Endothelial cell of umbilical vein (primary cell): Measurements from ENCODE around the gene OCIAD1. TPM values are rescaled to one million over a fixed set of nuclear protein-coding genes. Genes with fewer than 3 reads are reported as not detected.
"Not testable (repeated sequence)": the region's sequence is repeated elsewhere in the genome, so short reads cannot be mapped to it uniquely, and the experiment has no call there.

Experiments used
- BruUV-seq: library from RNA; stranded (reverse); fragments of 400-500 nt; replicated peaks from 2 replicates; lab custom pipeline; 2021; lab: Mats Ljungman, UMichigan
- CTCF ChIA-PET: fragments of 300-600, 350-600 bp; sonication (Branson Sonifier 250); formaldehyde crosslinking; loops from one replicate; lab custom pipeline; 2021; ENCODE audit warnings: antibody characterized with exemption, inconsistent platforms; lab: Charles Lee
- POLR2A ChIA-PET: fragments of 300-600, 350-600 bp; sonication (Branson Sonifier 250); formaldehyde crosslinking; loops from one replicate; lab custom pipeline; 2021; ENCODE audit warnings: antibody characterized with exemption, inconsistent platforms; lab: Charles Lee
- DNase-seq: peaks from one replicate; pipeline ENCODE4 v3.0.0-alpha.2; 2011; ENCODE audit warnings: low read depth, low spot score
- FAIRE-seq: peaks from 2 replicates; lab custom pipeline; 2011; peaks lifted over from hg19 to GRCh38; lab: Jason Lieb, UNC
- H2AFZ ChIP-seq: 2 replicates; pipeline ENCODE4 v1.6.0; 2012; ENCODE audit warnings: low read depth, low read length, control low read depth, inconsistent platforms
- H3K27ac ChIP-seq: 2 replicates; pipeline ENCODE4 v1.5.1; 2011; ENCODE audit warnings: low read depth, mild to moderate bottlenecking, control low read depth, low read length, moderate library complexity; ENCODE audit not compliant: insufficient read depth
- H3K27me3 ChIP-seq, 2 experiments: 2 replicates each; pipeline versions ENCODE4 v1.6.0 to v1.6.1; 2011; ENCODE audit warnings: low read length in 2 of 2, mixed read lengths in 1 of 2; ENCODE audit not compliant: control insufficient read depth in 2 of 2, insufficient read depth in 2 of 2
- H3K36me3 ChIP-seq, 2 experiments: 2 replicates in 1 of 2; 3 replicates in 1 of 2; pipeline ENCODE4 v1.5.1; 2011; ENCODE audit warnings: low read length in 2 of 2, mild to moderate bottlenecking in 1 of 2, moderate library complexity in 1 of 2; ENCODE audit not compliant: control insufficient read depth in 2 of 2, insufficient read depth in 2 of 2; ENCODE audit errors: extremely low read depth in 1 of 2
- H3K4me1 ChIP-seq: 3 replicates; pipeline ENCODE4 v1.5.1; 2011; ENCODE audit warnings: mild to moderate bottlenecking, low read length; ENCODE audit not compliant: control insufficient read depth, insufficient read depth; ENCODE audit errors: extremely low read depth
- H3K4me2 ChIP-seq: 2 replicates; pipeline ENCODE4 v1.6.1; 2011; ENCODE audit warnings: low read length, control low read depth, mixed read lengths; ENCODE audit not compliant: insufficient read depth
- H3K4me3 ChIP-seq, 3 experiments: fragments of 200-600 bp in 1 of 3; sonication (generic), shearing (Covaris generic) in 1 of 3; replicated peaks in 1 of 3; 2 replicates each; pipeline ENCODE4 v1.5.1; 2011 to 2016; ENCODE audit warnings: control low read depth in 3 of 3, low read length in 3 of 3, mild to moderate bottlenecking in 2 of 3, inconsistent platforms in 1 of 3, low read depth in 1 of 3, moderate library complexity in 1 of 3; ENCODE audit not compliant: insufficient read depth in 1 of 3
- H3K79me2 ChIP-seq: 2 replicates; pipeline ENCODE4 v1.6.0; 2012; ENCODE audit warnings: low read length, inconsistent platforms; ENCODE audit not compliant: control insufficient read depth, insufficient read depth
- H3K9ac ChIP-seq: replicated peaks from 2 replicates; pipeline ENCODE3; 2011; ENCODE audit warnings: low read length, control low read depth; ENCODE audit not compliant: insufficient read depth; ENCODE audit errors: extremely low read depth
- H3K9me1 ChIP-seq: replicated peaks from 3 replicates; pipeline ENCODE4 v1.6.0; 2011; ENCODE audit warnings: mild to moderate bottlenecking, low read length; ENCODE audit not compliant: control insufficient read depth, insufficient read depth; ENCODE audit errors: extremely low read depth
- H3K9me3 ChIP-seq: replicated peaks from 2 replicates; pipeline ENCODE4 v1.5.1; 2012; ENCODE audit warnings: low read length, inconsistent platforms; ENCODE audit not compliant: control insufficient read depth, insufficient read depth
- H4K20me1 ChIP-seq: replicated peaks from 2 replicates; pipeline ENCODE3; 2011; ENCODE audit warnings: mild to moderate bottlenecking, low read length; ENCODE audit not compliant: control insufficient read depth, insufficient read depth; ENCODE audit errors: extremely low read depth
- CTCF ChIP-seq, 2 donors: IDR thresholded peaks; 1 replicate in 1 of 2; 2 replicates in 1 of 2; pipeline ENCODE4 v1.5.1; 2011; ENCODE audit warnings: low read length in 2 of 2, mild to moderate bottlenecking in 2 of 2, moderate library complexity in 2 of 2, control low read depth in 1 of 2, inconsistent platforms in 1 of 2, low read depth in 1 of 2; ENCODE audit not compliant: insufficient read depth in 1 of 2; ENCODE audit errors: extremely low read depth in 1 of 2
- EZH2 ChIP-seq: IDR thresholded peaks from 2 replicates; pipeline ENCODE4 v1.6.1; 2012; ENCODE audit warnings: borderline replicate concordance, low read depth, mild to moderate bottlenecking, moderate library complexity, low read length, inconsistent platforms; ENCODE audit not compliant: severe bottlenecking
- FOS ChIP-seq: IDR thresholded peaks from 2 replicates; pipeline ENCODE4 v1.6.1; 2011; ENCODE audit warnings: mild to moderate bottlenecking, low read length, moderate library complexity, borderline replicate concordance; ENCODE audit not compliant: insufficient read depth
- GATA2 ChIP-seq: IDR thresholded peaks from 2 replicates; pipeline ENCODE4 v1.7.0; 2011; ENCODE audit warnings: low read depth, mild to moderate bottlenecking, moderate library complexity, mixed read lengths, low read length; ENCODE audit not compliant: insufficient read length, insufficient read depth
- JUN ChIP-seq: IDR thresholded peaks from 2 replicates; pipeline ENCODE4 v1.6.1; 2011; ENCODE audit warnings: borderline replicate concordance, low read depth; ENCODE audit not compliant: insufficient read length, insufficient read depth
- MAX ChIP-seq: IDR thresholded peaks from 2 replicates; pipeline ENCODE4 v1.6.1; 2011; ENCODE audit not compliant: insufficient read depth, insufficient read length
- MYC ChIP-seq: IDR thresholded peaks from one replicate; pipeline ENCODE4 v1.6.1; 2011; ENCODE audit warnings: mild to moderate bottlenecking, low read depth, low read length
- POLR2A ChIP-seq: IDR thresholded peaks from 2 replicates; pipeline ENCODE4 v1.6.1; 2012; ENCODE audit warnings: low read depth, mild to moderate bottlenecking, control low read depth, low read length
- POLR2AphosphoS5 ChIP-seq: IDR thresholded peaks from 2 replicates; pipeline ENCODE4 v1.6.1; 2012; ENCODE audit warnings: low read depth, mild to moderate bottlenecking, control low read depth, low read length, moderate library complexity; ENCODE audit not compliant: insufficient read depth
- dilution Hi-C: fragments of 300-500 bp; cut with MboI; formaldehyde crosslinking; loops from one replicate; pipeline ENCODE4 v1.15.0; 2019; ENCODE audit warnings: low sequenced_read_pairs; ENCODE audit not compliant: extremely low pct_ligation_motif_present
- intact Hi-C: fragments of 100-400 bp; cut with micrococcal nuclease; formaldehyde crosslinking; loops from one replicate; pipeline ENCODE4 v1.10.0; 2022
- polyA plus RNA-seq, 4 experiments: library from polyadenylated mRNA; depleted of rRNA in 3 of 4; stranded (reverse) in 3 of 4; unstranded in 1 of 4; fragments of >200 nt; gene quantifications; 2 replicates each; pipeline versions ENCODE4 v1.2.1 to v1.2.3, GENCODE V29; 2011 to 2012; ENCODE audit warnings: missing spikeins in 1 of 4
- total RNA-seq: library from RNA; stranded (reverse); gene quantifications from 2 replicates; pipeline ENCODE4 v1.2.3, GENCODE V29; 2021

The OCIAD1 gene
- total and polyA plus RNA-seq, 2 donors (not counting 3 experiments of a cell fraction or from before 2014, with no cell fraction given) = 81.7 to 101 TPM

- peaks cover 0 to 5% of the 10 kb centered on the region in 2 experiments for H3K27me3 ChIP-seq
- H4K20me1 ChIP-seq = no peaks in the 10 kb centered on the region
- H3K9me3 ChIP-seq = no peaks in the 10 kb centered on the region
- intact Hi-C loops (no loop called here), dilution Hi-C loops (no loop called here)
- H3K4me1 ChIP-seq = no peaks in the 10 kb centered on the region
- H3K9ac ChIP-seq = no peak overlapping the region
- H3K27ac ChIP-seq = no peak overlapping the region
- BruUV-seq = no TSS peak
- H3K36me3 ChIP-seq = no peaks in the 10 kb centered on the region
- no peak overlapping the region for H3K4me3 ChIP-seq
- TF ChIP-seq POLR2AphosphoS5 = no peak
- no peak for TF ChIP-seq JUN
- no peak for TF ChIP-seq EZH2
- no peak for TF ChIP-seq MAX
- no peak for TF ChIP-seq GATA2
- no peak for TF ChIP-seq MYC
- TF ChIP-seq CTCF (IDR thresholded peaks at IDR 0.05; ENCODE audit: extremely low read depth in 1 of 2, insufficient read depth in 1 of 2, low read depth in 1 of 2, low read length in 2 of 2) = no peak
- TF ChIP-seq FOS = no peak
- no peak for TF ChIP-seq POLR2A
- H3K79me2 ChIP-seq = no peaks in the 10 kb centered on the region
- ChIA-PET CTCF (no interaction called here), POLR2A (no interaction called here)
- FAIRE-seq = no peak
- no peaks in the 10 kb centered on the region for H3K9me1 ChIP-seq
- H3K4me2 ChIP-seq = no peak overlapping the region
- DNase-seq = no peak
- H2AFZ ChIP-seq = no peak overlapping the region
Measured at GRCh38 chr4:48815483-48815882, 15.4 kb upstream of the OCIAD1 start.

- H3K79me2 ChIP-seq, dilution Hi-C loops, POLR2A ChIA-PET, H3K9ac ChIP-seq, H3K27me3 ChIP-seq, H3K4me2 ChIP-seq, H2AFZ ChIP-seq, intact Hi-C loops, H3K9me1 ChIP-seq, CTCF ChIA-PET, BruUV-seq, FAIRE-seq, H3K27ac ChIP-seq, H4K20me1 ChIP-seq, DNase-seq, H3K36me3 ChIP-seq, H3K9me3 ChIP-seq, H3K4me3 ChIP-seq, H3K4me1 ChIP-seq: not testable (repeated sequence)
Measured at GRCh38 chr4:48816297-48816696, 14.6 kb upstream of the OCIAD1 start.
